Tibial nerve (tissue), 4 donors: Measurements from ENCODE around the gene GNG7. TPM values are rescaled to one million over a fixed set of nuclear protein-coding genes. Genes with fewer than 3 reads are reported as not detected.

Source experiments
- DNase-seq, 2 donors: peaks; one replicate each; pipeline ENCODE4 v3.0.0-alpha.2; 2019; ENCODE audit warnings: low spot score in 2 of 2
- H3K27ac ChIP-seq, 4 donors: fragments of 200-600 bp; sonication (generic) in 3 of 4; one replicate each; pipeline ENCODE4 v1.5.1; 2017 to 2019; ENCODE audit warnings: mild to moderate bottlenecking in 1 of 4
- H3K27me3 ChIP-seq, 2 donors: fragments of 200-600 bp; sonication (generic) in 1 of 2; one replicate each; pipeline versions ENCODE4 v1.5.1 to v1.6.0; 2017 to 2019
- H3K36me3 ChIP-seq, 3 donors: fragments of 200-600 bp; sonication (generic); one replicate each; pipeline ENCODE4 v1.5.1; 2018 to 2019
- H3K4me1 ChIP-seq, 4 donors: fragments of 200-600 bp; sonication (generic) in 3 of 4; one replicate each; pipeline ENCODE4 v1.5.1; 2017 to 2019
- H3K4me3 ChIP-seq, 4 donors: fragments of 200-600 bp; sonication (generic) in 3 of 4; one replicate each; pipeline ENCODE4 v1.5.1; 2017 to 2019; ENCODE audit warnings: mild to moderate bottlenecking in 1 of 4, moderate library complexity in 1 of 4
- H3K9me3 ChIP-seq, 4 donors: fragments of 200-600 bp; sonication (generic) in 3 of 4; one replicate each; pipeline ENCODE4 v1.5.1; 2017 to 2019
- EP300 ChIP-seq, 2 donors: sonication (generic); formaldehyde crosslinking; IDR thresholded peaks; one replicate each; pipeline ENCODE4 v1.6.1; 2017; ENCODE audit warnings: antibody characterized with exemption in 2 of 2, mild to moderate bottlenecking in 1 of 2
- POLR2A ChIP-seq, 2 donors: fragments of 450-650 bp; IDR thresholded peaks; one replicate each; pipeline ENCODE4 v1.6.1; 2017; ENCODE audit warnings: antibody characterized with exemption in 2 of 2, mild to moderate bottlenecking in 2 of 2, moderate library complexity in 2 of 2
- WGBS, 2 donors: methylation state at CpG; one replicate each; pipeline ENCODE4 v1.1.5; 2018; 5-methylcytosine and 5-hydroxymethylcytosine counted together
- total RNA-seq, 4 donors: library from RNA; depleted of rRNA; stranded (reverse); fragments of >200 nt; gene quantifications; one replicate each; pipeline ENCODE4 v1.1.0, GENCODE V29; 2016
- TF ChIP-seq, protein P1 (sequence below), 5 experiments: fragments of 200-600 bp in 3 of 5; fragments of 450-650 bp in 2 of 5; sonication (generic) in 3 of 5; IDR thresholded peaks; one replicate each; pipeline ENCODE4 v1.5.1; 2016 to 2019; ENCODE audit warnings: antibody characterized with exemption in 5 of 5, mild to moderate bottlenecking in 3 of 5, moderate library complexity in 2 of 5

The GNG7 gene
- total RNA-seq, 4 donors from 2014 or later: 2.6 to 5.3 (median 3.5) TPM

DNA sequence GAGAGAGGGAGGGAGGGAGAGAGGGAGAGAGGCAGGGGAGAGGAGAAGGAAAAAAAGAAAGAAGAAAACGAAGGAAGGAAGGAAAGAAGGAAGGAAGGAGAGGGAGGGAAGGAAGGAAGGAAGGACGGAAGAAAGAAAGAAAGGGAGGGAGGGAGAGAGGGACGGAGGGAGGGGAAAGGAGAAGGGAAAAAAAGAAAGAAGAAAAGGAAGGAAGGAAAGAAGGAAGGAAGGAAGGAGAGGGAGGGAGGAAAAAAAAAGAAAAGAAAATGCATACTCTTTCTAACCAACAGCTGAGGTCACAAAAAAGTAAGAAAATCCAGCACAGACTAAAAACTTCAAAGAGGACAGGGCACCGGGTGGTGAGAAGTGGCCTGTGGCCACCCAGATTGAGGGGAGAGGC, 109.7 kb downstream of the GNG7 start:
- Histone ChIP-seq H3K4me3 (no peak overlapping the region), H3K27ac (no peak overlapping the region), H3K27me3 (no peaks in the 10 kb centered on the region), H3K4me1 (peaks cover 0 to 12% (median 5%) of the 10 kb centered on the region in 4 donors), H3K36me3 (no peaks in the 10 kb centered on the region), H3K9me3 (no peaks in the 10 kb centered on the region)
- 45 to 47% methylated on average over 4 of the region's 4 CpGs for WGBS, 2 donors
- TF ChIP-seq, protein P1, sequence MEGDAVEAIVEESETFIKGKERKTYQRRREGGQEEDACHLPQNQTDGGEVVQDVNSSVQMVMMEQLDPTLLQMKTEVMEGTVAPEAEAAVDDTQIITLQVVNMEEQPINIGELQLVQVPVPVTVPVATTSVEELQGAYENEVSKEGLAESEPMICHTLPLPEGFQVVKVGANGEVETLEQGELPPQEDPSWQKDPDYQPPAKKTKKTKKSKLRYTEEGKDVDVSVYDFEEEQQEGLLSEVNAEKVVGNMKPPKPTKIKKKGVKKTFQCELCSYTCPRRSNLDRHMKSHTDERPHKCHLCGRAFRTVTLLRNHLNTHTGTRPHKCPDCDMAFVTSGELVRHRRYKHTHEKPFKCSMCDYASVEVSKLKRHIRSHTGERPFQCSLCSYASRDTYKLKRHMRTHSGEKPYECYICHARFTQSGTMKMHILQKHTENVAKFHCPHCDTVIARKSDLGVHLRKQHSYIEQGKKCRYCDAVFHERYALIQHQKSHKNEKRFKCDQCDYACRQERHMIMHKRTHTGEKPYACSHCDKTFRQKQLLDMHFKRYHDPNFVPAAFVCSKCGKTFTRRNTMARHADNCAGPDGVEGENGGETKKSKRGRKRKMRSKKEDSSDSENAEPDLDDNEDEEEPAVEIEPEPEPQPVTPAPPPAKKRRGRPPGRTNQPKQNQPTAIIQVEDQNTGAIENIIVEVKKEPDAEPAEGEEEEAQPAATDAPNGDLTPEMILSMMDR (IDR thresholded peaks at IDR 0.05): no peak
- TF ChIP-seq EP300 (IDR thresholded peaks at IDR 0.05): no peak
- no peak for TF ChIP-seq POLR2A (IDR thresholded peaks at IDR 0.05)
- DNase-seq: no peak

DNA sequence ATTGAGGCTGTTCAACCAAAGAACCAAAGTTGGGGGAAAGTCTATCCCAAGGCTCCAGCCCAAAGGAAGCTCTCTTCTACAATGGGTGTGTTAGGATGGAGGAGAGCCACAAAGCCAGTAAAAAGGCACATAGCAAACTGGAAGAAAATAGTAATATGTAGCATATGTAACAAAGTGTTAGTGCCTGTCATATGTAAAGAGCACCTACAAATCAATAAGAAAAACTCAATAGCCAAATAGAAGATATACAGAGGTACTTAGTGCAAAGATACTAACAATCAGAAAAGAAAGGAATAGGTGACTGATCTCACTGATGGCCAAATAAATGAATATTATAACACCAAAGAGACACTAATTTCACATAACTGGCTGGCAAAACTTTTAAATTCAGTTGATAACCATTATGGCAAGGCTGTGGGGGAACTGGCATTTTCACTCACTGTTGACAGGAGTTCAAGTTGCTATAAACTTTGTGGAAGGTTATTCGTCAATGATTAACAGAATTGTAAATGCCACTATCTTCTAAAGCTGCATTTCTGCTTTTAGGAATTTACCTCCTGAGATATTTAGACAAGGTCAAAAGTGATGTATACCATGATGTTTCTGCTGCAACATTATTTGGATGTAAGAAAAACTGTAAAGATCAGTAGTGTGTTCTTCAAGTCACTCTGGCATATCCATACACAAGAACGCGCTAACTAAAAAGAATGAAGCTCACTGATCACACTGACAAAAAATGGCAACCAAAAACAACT, 110.8 kb downstream of the GNG7 start:
- Histone ChIP-seq H3K36me3 (no peaks in the 10 kb centered on the region), H3K4me3 (no peak overlapping the region), H3K27me3 (no peaks in the 10 kb centered on the region), H3K9me3 (no peaks in the 10 kb centered on the region), H3K27ac (no peak overlapping the region), H3K4me1 (peaks cover 0 to 19% (median 6%) of the 10 kb centered on the region in 4 donors)
- TF ChIP-seq POLR2A (IDR thresholded peaks at IDR 0.05): no peak
- TF ChIP-seq, protein P1 (IDR thresholded peaks at IDR 0.05): no peak
- no peak for TF ChIP-seq EP300 (IDR thresholded peaks at IDR 0.05)
- DNase-seq: no peak
- 93 to 95% methylated on average over 3 of the region's 3 CpGs for WGBS, 2 donors

DNA sequence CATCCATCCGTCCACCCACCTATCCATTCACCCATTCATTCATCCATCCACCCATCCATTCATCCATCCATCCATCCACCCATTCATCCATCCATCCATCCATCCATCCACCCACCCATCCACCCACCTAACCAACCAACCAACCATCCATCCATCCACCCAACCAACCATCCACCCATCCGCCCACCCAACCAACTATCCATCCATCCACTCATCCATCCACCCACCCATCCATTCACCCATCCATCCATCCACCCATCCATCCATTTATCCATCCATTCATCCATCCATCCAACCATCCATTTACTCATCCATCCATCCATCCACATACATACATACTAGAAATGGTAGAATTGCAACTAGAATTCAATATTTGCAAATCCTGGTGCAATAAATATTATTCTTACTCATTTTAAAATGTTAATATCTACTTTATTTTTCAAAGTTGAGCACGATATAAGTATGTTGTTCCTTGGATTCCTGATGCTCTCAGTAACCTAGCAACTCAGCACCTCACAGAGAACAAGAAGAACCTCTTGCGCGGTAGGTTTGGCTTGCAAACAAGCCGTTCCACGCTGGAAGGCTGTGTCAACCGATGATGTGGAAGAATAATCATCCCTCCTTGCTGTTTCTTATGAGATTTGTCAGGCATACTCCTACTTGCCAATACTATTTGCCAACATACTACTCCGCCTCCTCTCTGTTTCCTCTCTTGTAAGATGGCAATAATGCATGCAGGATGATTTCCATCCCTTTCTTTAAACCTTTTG, 111.7 kb downstream of the GNG7 start:
- DNase-seq: no peak
- H3K9me3 ChIP-seq: no peaks in the 10 kb centered on the region
- WGBS, 2 donors: 92 to 94% methylated on average over 9 of the region's 9 CpGs

DNA sequence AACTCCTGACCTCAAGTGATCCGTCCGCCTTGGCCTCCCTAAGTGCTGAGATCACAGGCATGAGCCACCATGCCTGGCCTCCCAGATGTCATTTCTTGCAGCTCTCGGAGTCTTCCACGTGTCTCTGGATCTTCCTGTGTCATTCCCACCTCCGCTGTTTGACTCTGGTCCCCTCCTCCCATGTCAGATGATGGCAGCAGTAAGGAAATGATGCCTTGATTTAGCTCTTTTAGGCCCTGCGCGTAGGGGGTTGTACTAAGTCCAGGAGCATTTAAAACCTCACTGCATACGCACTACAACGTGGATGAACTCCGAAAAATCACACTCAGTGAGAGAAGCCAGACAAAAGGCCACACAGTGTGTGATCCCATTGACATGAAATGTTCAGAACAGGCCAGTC, 113.1 kb downstream of the GNG7 start:
- no peak for TF ChIP-seq POLR2A (IDR thresholded peaks at IDR 0.05)
- TF ChIP-seq, protein P1 (IDR thresholded peaks at IDR 0.05): no peak
- TF ChIP-seq EP300 (IDR thresholded peaks at IDR 0.05): no peak
- 91 to 93% methylated on average over 10 of the region's 10 CpGs for WGBS, 2 donors
- Histone ChIP-seq H3K9me3 (no peaks in the 10 kb centered on the region), H3K4me3 (no peak overlapping the region), H3K36me3 (no peaks in the 10 kb centered on the region), H3K27me3 (no peaks in the 10 kb centered on the region), H3K27ac (no peak overlapping the region), H3K4me1 (peaks cover 0 to 19% (median 6%) of the 10 kb centered on the region in 4 donors)
- no peak for DNase-seq

More for the DNA sequence above, 111.7 kb downstream of the GNG7 start:
- Histone ChIP-seq H3K36me3 (no peaks in the 10 kb centered on the region), H3K4me1 (peaks cover 0 to 19% (median 6%) of the 10 kb centered on the region in 4 donors), H3K4me3 (no peak overlapping the region), H3K27ac (no peak overlapping the region), H3K27me3 (no peaks in the 10 kb centered on the region)
- TF ChIP-seq POLR2A (IDR thresholded peaks at IDR 0.05) (no peak), EP300 (IDR thresholded peaks at IDR 0.05) (no peak)
- TF ChIP-seq, protein P1 (IDR thresholded peaks at IDR 0.05): no peak
